K562 (cell line): Measurements from ENCODE around the gene RPS28. TPM values are rescaled to one million over a fixed set of nuclear protein-coding genes. Genes with fewer than 3 reads are reported as not detected.
A peak's percentile ranks its signal among the peaks of the same experiment; 100 is the strongest.

Experiments used
- BRCA1 ChIP-seq, 2 experiments: fragments of 450-650 bp in 1 of 2; sonication (generic) in 1 of 2; formaldehyde crosslinking in 1 of 2; IDR thresholded peaks; 2 replicates each; pipeline versions ENCODE4 v1.5.0 to v1.6.1; 2017 to 2020; ENCODE audit warnings: mild to moderate bottlenecking in 1 of 2, missing genetic modification reagents in 1 of 2
- BRD4 ChIP-seq: fragments of 200-600 bp; sonication (generic); IDR thresholded peaks from 2 replicates; pipeline ENCODE4 v1.6.1; 2017; ENCODE audit warnings: inconsistent platforms
- BRF2 ChIP-seq: IDR thresholded peaks from 3 replicates; pipeline ENCODE4 v1.6.1; 2011; ENCODE audit warnings: borderline replicate concordance, mild to moderate bottlenecking; ENCODE audit not compliant: insufficient read length, insufficient read depth
- CCAR2 ChIP-seq: fragments of 200-400 bp; formaldehyde crosslinking; IDR thresholded peaks from 2 replicates; pipeline ENCODE4 v1.6.1; 2017; ENCODE audit warnings: mild to moderate bottlenecking, low read depth, low read length
- DPF2 ChIP-seq: fragments of 450-650 bp; IDR thresholded peaks from 2 replicates; pipeline ENCODE4 v1.6.1; 2016
- E2F6 ChIP-seq, 2 experiments: IDR thresholded peaks; 2 replicates each; pipeline ENCODE4 v1.6.1; 2011; ENCODE audit warnings: borderline replicate concordance in 1 of 2, control low read depth in 1 of 2, low read depth in 1 of 2, low read length in 1 of 2, mild to moderate bottlenecking in 1 of 2, mixed read lengths in 1 of 2, moderate library complexity in 1 of 2; ENCODE audit not compliant: insufficient read depth in 1 of 2, insufficient read length in 1 of 2, poor library complexity in 1 of 2, severe bottlenecking in 1 of 2; ENCODE audit errors: extremely low read depth in 1 of 2
- GATAD2A ChIP-seq: fragments of 450-650 bp; IDR thresholded peaks from 2 replicates; pipeline ENCODE4 v1.6.1; 2017
- GTF3C2 ChIP-seq: IDR thresholded peaks from 3 replicates; pipeline ENCODE4 v1.6.1; 2011; ENCODE audit warnings: borderline replicate concordance, mild to moderate bottlenecking, moderate library complexity; ENCODE audit not compliant: insufficient read length; ENCODE audit errors: extremely low read depth
- KHSRP ChIP-seq: fragments of 450-650 bp; IDR thresholded peaks from 2 replicates; pipeline ENCODE4 v1.6.1; 2017
- L3MBTL2 ChIP-seq: fragments of 450-650 bp; IDR thresholded peaks from 2 replicates; pipeline ENCODE4 v1.6.1; 2016; ENCODE audit warnings: mild to moderate bottlenecking, moderate library complexity
- MAX ChIP-seq: sonication (generic); formaldehyde crosslinking; IDR thresholded peaks from 2 replicates; pipeline ENCODE4 v1.9.0; 2022; ENCODE audit warnings: mild to moderate bottlenecking, missing genetic modification reagents
- MTA3 ChIP-seq: fragments of 450-650 bp; formaldehyde crosslinking; IDR thresholded peaks from 2 replicates; pipeline ENCODE4 v1.6.1; 2017; ENCODE audit warnings: mild to moderate bottlenecking, borderline replicate concordance
- NRF1 ChIP-seq, 2 experiments: fragments of 450-650 bp; IDR thresholded peaks in 1 of 2; conservative IDR thresholded peaks in 1 of 2; 2 replicates each; pipeline ENCODE4 v1.6.1; 2014; ENCODE audit warnings: mild to moderate bottlenecking in 2 of 2
- PHB2 ChIP-seq: fragments of 450-650 bp; IDR thresholded peaks from 2 replicates; pipeline ENCODE4 v1.6.1; 2017; ENCODE audit warnings: low read depth
- POLR2G ChIP-seq: fragments of 200-400 bp; formaldehyde crosslinking; IDR thresholded peaks from 2 replicates; pipeline ENCODE4 v1.6.1; 2017; ENCODE audit warnings: low read depth, mild to moderate bottlenecking, antibody characterized with exemption, low read length, moderate library complexity
- TAF7 ChIP-seq: fragments of 450-650 bp; IDR thresholded peaks from 2 replicates; pipeline ENCODE4 v1.6.1; 2016; ENCODE audit warnings: missing genetic modification characterization, missing compliant biosample characterization
- TCFL5 ChIP-seq: fragments of 250-450 bp; sonication (Bioruptor Pico); conservative IDR thresholded peaks from 2 replicates; pipeline ENCODE4 v1.6.1; 2021; ENCODE audit warnings: mild to moderate bottlenecking, moderate library complexity, matching md5 sums
- TEAD2 ChIP-seq: fragments of 450-650 bp; IDR thresholded peaks from 2 replicates; pipeline ENCODE4 v1.6.1; 2016; ENCODE audit warnings: missing genetic modification characterization, control low read depth, missing compliant biosample characterization
- VEZF1 ChIP-seq: fragments of 200-800 bp; sonication (Bioruptor generic); IDR thresholded peaks from 2 replicates; pipeline ENCODE4 v1.6.1; 2017; ENCODE audit warnings: missing genetic modification characterization, missing compliant biosample characterization
- ZNF79 ChIP-seq: fragments of 250-450 bp; sonication (Bioruptor Pico); IDR thresholded peaks from 2 replicates; pipeline ENCODE4 v1.4.0; 2020; ENCODE audit warnings: low read depth, mild to moderate bottlenecking, moderate library complexity
- polyA plus RNA-seq, 8 experiments: library from polyadenylated mRNA; depleted of rRNA in 4 of 8; stranded (reverse) in 5 of 8; unstranded in 3 of 8; fragments of >200 nt; fragmentation: Nextera tagmentation in 2 of 8; fragmentation: Illumina TruSeq in 1 of 8; extraction: Ambion mirVana in 2 of 8; extraction: Trizol in 1 of 8; gene quantifications; 2 replicates each; pipeline versions ENCODE4 v1.2.1 to v1.2.3, GENCODE V29; 2011 to 2014; ENCODE audit warnings: inconsistent platforms in 1 of 8, missing spikeins in 1 of 8
- total RNA-seq, 7 experiments: library from RNA; depleted of rRNA in 6 of 7; stranded (reverse); fragments of >200 nt in 6 of 7; fragmentation: Illumina TruSeq in 2 of 7; extraction: Trizol in 2 of 7; gene quantifications; 2 replicates each; pipeline versions ENCODE4 v1.2.1 to v1.2.3, GENCODE V29; 2011 to 2021; ENCODE audit warnings: low replicate concordance in 1 of 7

The RPS28 gene
- total and polyA plus RNA-seq, 9 of the 15 experiments (the other 6 are each of a cell fraction or from before 2014, with no cell fraction given) = 165 to 2,827 (median 1,303) TPM

- TF ChIP-seq BRF2 (no peak), E2F6 (IDR thresholded peaks at IDR 0.05; ENCODE audit: borderline replicate concordance in 1 of 2, extremely low read depth in 1 of 2, insufficient read depth in 1 of 2, insufficient read length in 1 of 2, low read depth in 1 of 2, low read length in 1 of 2, poor library complexity in 1 of 2, severe bottlenecking in 1 of 2) (no peak), POLR2G (peak; percentile 51), VEZF1 (CRISPR knock-in tag) (peak; percentile 27; the same call in 1 of the 2 replicates), CCAR2 (no peak), TEAD2 (tag) (no peak), TCFL5 (no peak), BRCA1 (IDR thresholded peaks at IDR 0.05) (no peak), BRCA1 (CRISPR knock-in tag; IDR thresholded peaks at IDR 0.05) (0 out of 2 replicates have a peak, but pooled peaks have one; percentile 23), MAX (0 out of 2 replicates have a peak, but pooled peaks have one; percentile 39), DPF2 (0 out of 2 replicates have a peak, but pooled peaks have one; percentile 35), MTA3 (0 out of 2 replicates have a peak, but pooled peaks have one; percentile 41), GATAD2A (no peak), GTF3C2 (no peak), KHSRP (no peak), ZNF79 (CRISPR knock-in tag) (no peak), TAF7 (tag) (no peak), L3MBTL2 (0 out of 2 replicates have a peak, but pooled peaks have one; percentile 13), NRF1 (conservative IDR thresholded peaks at IDR 0.05 in 1 of 2, IDR thresholded peaks at IDR 0.05 in 1 of 2) (peak; percentile 10 to 40; a peak in 1 of 4 replicates), BRD4 (no peak), PHB2 (no peak)
These were observed 16.3 kb upstream of the RPS28 start (continued) for GRCh38 chr19:8304841-8305621.
